NCI-H128 (cell line): ENCODE results near the gene PSMC3.

Experiments used
- DNase-seq: peaks from one replicate; lab custom pipeline; 2025; ENCODE audit not compliant: unreplicated experiment; lab: John Stamatoyannopoulos, UW

Gene PSMC3

DNA sequence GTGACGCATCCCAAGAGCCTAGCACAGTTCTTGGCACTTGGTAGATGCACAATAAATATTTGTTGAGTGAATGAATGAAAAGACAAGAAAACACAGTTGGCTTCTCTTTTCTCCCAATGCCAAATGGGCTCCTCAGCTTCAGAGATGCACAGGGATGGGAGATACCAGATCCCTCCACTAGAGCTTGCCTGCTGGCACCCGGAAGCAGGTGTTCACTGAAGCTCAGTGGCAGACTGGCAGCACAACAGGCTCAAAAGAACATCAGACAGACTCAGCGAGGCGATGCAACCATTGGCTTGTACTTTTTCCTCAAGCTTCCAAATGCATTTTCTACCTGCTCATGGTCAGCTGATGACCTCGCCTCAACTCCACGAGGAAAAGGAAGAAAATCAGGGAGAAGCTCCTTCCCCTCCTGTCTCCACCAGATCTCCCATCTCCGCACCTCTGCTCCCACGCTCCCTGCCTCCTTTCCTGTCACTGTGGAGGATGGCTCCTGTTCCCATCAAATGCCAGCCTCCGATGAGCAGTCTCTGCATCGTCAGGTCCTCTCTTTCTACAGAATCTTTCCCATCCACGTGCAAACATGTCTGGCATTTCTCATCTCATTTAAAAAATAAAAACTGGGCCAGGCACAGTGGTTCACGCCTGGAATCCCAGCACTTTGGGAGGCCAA is 16.9 kb upstream of the PSMC3 start:
- DNase-seq = no peak

DNA sequence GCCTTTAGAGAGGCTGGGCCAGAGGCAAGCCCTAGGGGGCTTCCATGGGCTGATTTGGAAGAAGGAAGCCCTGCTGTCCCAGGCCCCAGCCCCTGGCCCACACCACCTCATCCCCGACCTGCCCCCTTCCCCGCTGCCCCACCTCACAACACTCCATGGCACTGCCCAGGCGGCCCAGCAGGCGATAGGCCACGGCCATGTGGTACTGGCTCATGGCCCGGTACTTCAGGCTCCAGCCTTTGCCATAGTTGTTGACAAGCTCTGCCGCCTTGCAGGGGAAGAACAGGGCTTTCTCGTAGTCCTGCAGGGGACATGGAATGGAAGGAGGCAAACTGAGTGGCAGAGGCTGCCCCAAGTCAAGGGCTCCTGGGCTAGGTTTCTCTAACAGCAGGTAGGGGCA is 16.3 kb upstream of the PSMC3 start:
- no peak for DNase-seq

DNA sequence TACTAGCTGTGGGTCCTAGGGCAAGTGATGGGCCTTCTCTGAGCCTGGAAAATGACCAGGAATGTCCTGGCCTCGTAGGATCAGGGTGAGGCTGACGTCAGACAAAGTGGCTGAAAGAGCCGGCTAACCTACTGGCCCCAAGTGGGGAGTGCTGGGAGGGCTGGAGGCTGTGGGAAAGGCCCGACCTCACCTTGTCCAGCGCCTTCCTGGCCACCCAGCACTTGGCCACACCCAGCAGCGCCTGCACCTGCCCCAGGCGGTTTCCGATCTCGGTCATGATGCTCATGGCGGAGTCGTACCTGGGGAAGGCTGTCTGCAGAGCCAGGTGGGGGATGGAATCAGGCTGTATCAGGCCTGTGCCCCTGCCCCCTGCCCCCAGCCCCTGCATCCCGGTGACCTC is 15.2 kb upstream of the PSMC3 start:
- no peak for DNase-seq

- no peak for DNase-seq
Observed at GRCh38 chr11:47440054-47440476, 13.8 kb upstream of the PSMC3 start.

GRCh38 chr11:47438721-47439120 is 12.5 kb upstream of the PSMC3 start:
- DNase-seq = no peak

GRCh38 chr11:47437746-47438418 is 11.6 kb upstream of the PSMC3 start:
- DNase-seq = no peak

- no peak for DNase-seq
Observed at GRCh38 chr11:47437218-47437745, 11.0 kb upstream of the PSMC3 start.

GRCh38 chr11:47436726-47437125 is 10.5 kb upstream of the PSMC3 start:
- DNase-seq = no peak

DNA sequence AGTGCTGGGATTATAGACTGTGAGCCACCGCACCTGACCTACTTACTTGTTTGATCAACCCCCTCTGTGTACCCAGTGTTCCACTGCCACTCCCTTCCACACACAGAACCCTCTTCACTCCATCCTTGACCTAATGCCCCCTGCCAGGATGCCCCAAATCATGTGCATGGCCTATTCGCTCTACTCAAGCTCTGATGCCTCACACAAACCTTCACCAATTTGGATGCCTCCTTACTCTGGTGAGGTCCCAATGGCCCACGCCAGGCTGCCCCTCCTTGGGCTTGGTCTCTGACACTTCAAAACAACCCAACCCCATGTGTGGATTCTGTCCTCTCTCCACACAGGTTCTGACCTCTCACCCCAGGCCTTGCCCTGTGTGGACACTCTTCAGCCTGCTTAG is 9.4 kb upstream of the PSMC3 start:
- no peak for DNase-seq

- DNase-seq = no peak
Observed at GRCh38 chr11:47434011-47434786, 8.0 kb upstream of the PSMC3 start.

GRCh38 chr11:47433157-47433556 is 6.9 kb upstream of the PSMC3 start:
- DNase-seq = no peak

GRCh38 chr11:47431356-47432083 is 5.3 kb upstream of the PSMC3 start:
- no peak for DNase-seq

- DNase-seq = no peak
Observed at GRCh38 chr11:47430524-47430923, 4.3 kb upstream of the PSMC3 start.

DNA sequence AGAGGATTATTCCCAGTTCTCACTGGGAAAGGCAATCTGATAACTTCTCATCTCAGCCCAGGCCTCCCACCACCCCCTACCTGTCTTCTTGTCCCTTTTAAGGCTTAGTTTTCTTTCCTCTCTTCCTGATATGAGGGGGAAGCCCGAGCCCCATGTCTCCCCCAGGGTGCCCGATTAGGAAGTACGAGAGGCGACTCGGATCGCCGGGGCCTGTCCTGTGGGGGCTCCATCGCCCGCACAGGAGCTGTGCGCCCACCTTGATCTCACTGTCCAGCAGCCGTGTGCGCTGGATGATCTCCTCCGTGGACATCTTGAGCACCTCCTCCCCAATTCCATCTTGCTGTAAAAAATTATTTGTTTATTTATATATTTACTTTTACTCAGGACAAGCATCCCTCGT is 628 bp downstream of the PSMC3 start:
- DNase-seq = no peak

DNA sequence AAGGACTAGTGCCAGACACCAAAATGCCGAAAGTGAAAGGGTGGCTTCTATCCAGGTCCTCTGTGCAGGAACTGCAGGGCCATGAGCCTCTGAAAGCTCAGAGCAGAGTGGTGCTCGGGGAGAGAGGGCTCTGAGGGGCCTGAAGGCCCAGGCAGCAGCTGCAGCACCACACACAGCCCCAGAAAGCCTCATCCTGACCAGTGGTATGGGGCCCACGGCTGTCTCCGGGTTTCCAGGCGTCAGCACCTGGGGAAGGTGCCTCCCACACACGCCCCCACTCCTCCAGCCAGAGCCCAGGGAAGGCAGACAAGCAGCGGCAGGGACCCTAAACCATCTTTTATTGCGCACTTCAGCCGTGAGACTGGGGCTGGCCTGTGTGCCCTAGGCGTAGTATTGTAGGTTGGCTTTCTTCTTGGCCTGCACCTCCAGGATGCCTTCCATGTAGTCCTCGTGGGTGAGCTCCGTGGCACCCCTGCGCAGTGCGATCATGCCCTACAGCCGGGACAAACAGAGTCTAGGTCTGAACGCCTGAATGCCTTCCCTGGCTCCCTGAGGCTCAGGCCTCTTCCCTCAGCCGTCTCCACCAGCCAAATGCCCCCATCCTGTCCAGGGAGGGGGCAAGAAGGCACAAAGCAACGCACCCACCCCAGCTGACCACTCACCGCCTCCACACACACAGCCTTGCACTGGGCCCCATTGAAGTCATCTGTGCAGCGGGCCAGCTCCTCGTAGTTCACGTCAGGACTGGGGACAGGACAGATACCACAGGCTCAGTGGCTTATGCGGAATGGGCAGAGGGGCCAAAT is 7.6 kb downstream of the PSMC3 start:
- DNase-seq = no peak

DNA sequence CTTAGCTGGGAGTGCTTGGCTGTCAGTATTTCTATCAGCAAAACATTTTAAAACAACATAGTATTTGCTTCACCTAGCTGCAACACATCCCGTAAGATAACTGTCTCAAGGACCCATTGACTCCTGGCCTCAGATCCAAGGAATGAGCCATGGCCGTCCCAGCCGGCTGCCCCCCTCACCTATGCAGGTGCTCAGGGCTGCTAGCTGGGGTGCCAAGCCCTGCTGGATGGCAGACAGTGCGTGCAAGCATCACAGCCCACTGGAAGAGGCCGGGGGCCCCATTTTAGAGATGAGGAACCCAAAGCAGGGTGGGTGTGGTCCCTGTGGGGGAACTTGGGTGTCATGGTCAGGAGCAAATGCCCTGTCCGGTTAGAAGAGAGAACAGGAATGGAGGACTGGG is 8.5 kb downstream of the PSMC3 start:
- no peak for DNase-seq

DNA sequence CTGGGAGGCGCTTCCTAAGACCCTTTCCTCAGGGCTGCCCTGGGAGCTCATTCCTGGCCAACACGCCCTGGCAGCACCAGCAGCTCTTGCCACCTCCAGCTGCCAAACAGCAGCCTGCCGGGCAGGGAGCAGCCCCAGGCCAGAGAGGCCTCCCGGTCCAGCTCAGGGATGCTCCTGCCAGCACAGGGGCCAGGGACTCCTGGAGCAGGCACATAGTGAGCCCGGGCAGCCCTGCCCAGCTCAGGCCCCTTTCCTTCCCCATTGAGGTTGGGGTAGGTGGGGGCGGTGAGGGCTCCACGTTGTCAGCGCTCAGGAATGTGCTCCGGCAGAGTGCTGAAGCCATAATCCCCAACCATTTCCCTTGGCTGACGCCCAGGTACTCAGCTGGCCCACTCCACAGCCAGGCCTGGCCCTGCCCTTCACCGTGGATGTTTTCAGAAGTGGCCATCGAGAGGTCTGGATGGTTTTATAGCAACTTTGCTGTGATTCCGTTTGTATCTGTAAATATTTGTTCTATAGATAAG is 10.2 kb downstream of the PSMC3 start:
- no peak for DNase-seq

GRCh38 chr11:47415091-47415854 is 11.0 kb downstream of the PSMC3 start:
- no peak for DNase-seq

DNA sequence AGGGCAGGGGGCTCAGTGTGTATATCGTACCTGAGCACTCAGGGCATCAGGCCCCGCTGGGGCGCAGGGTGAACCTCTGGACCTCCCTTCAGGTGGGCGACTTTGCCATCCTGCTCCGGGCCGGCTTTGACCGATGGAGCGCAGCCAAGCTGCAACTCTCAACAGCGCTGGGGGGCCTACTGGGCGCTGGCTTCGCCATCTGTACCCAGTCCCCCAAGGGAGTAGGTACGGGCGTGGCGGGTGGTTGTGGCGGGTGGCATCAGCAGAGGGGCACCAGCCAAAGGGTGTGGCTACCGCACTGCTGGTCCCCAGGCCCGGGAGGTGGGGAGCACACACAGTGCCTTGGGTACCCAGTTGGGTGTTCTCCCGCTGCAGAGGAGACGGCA is 11.6 kb downstream of the PSMC3 start:
- no peak for DNase-seq
